Endothelial cell of umbilical vein (primary cell): ENCODE results near the gene FAT2. TPM values are rescaled to one million over a fixed set of nuclear protein-coding genes. Genes with fewer than 3 reads are reported as not detected.
"Not testable (repeated sequence)": the region's sequence is repeated elsewhere in the genome, so short reads cannot be mapped to it uniquely, and the experiment has no call there.

Source experiments
- BruUV-seq: library from RNA; stranded (reverse); fragments of 400-500 nt; replicated peaks from 2 replicates; lab custom pipeline; 2021; lab: Mats Ljungman, UMichigan
- CTCF ChIA-PET: fragments of 300-600, 350-600 bp; sonication (Branson Sonifier 250); formaldehyde crosslinking; loops from one replicate; lab custom pipeline; 2021; ENCODE audit warnings: antibody characterized with exemption, inconsistent platforms; lab: Charles Lee
- POLR2A ChIA-PET: fragments of 300-600, 350-600 bp; sonication (Branson Sonifier 250); formaldehyde crosslinking; loops from one replicate; lab custom pipeline; 2021; ENCODE audit warnings: antibody characterized with exemption, inconsistent platforms; lab: Charles Lee
- DNase-seq: peaks from one replicate; pipeline ENCODE4 v3.0.0-alpha.2; 2011; ENCODE audit warnings: low read depth, low spot score
- FAIRE-seq: peaks from 2 replicates; lab custom pipeline; 2011; peaks lifted over from hg19 to GRCh38; lab: Jason Lieb, UNC
- H2AFZ ChIP-seq: 2 replicates; pipeline ENCODE4 v1.6.0; 2012; ENCODE audit warnings: low read depth, low read length, control low read depth, inconsistent platforms
- H3K27ac ChIP-seq: 2 replicates; pipeline ENCODE4 v1.5.1; 2011; ENCODE audit warnings: low read depth, mild to moderate bottlenecking, control low read depth, low read length, moderate library complexity; ENCODE audit not compliant: insufficient read depth
- H3K27me3 ChIP-seq, 2 experiments: 2 replicates each; pipeline versions ENCODE4 v1.6.0 to v1.6.1; 2011; ENCODE audit warnings: low read length in 2 of 2, mixed read lengths in 1 of 2; ENCODE audit not compliant: control insufficient read depth in 2 of 2, insufficient read depth in 2 of 2
- H3K36me3 ChIP-seq, 2 experiments: 2 replicates in 1 of 2; 3 replicates in 1 of 2; pipeline ENCODE4 v1.5.1; 2011; ENCODE audit warnings: low read length in 2 of 2, mild to moderate bottlenecking in 1 of 2, moderate library complexity in 1 of 2; ENCODE audit not compliant: control insufficient read depth in 2 of 2, insufficient read depth in 2 of 2; ENCODE audit errors: extremely low read depth in 1 of 2
- H3K4me1 ChIP-seq: 3 replicates; pipeline ENCODE4 v1.5.1; 2011; ENCODE audit warnings: mild to moderate bottlenecking, low read length; ENCODE audit not compliant: control insufficient read depth, insufficient read depth; ENCODE audit errors: extremely low read depth
- H3K4me2 ChIP-seq: 2 replicates; pipeline ENCODE4 v1.6.1; 2011; ENCODE audit warnings: low read length, control low read depth, mixed read lengths; ENCODE audit not compliant: insufficient read depth
- H3K4me3 ChIP-seq, 3 experiments: fragments of 200-600 bp in 1 of 3; sonication (generic), shearing (Covaris generic) in 1 of 3; replicated peaks in 1 of 3; 2 replicates each; pipeline ENCODE4 v1.5.1; 2011 to 2016; ENCODE audit warnings: control low read depth in 3 of 3, low read length in 3 of 3, mild to moderate bottlenecking in 2 of 3, inconsistent platforms in 1 of 3, low read depth in 1 of 3, moderate library complexity in 1 of 3; ENCODE audit not compliant: insufficient read depth in 1 of 3
- H3K79me2 ChIP-seq: 2 replicates; pipeline ENCODE4 v1.6.0; 2012; ENCODE audit warnings: low read length, inconsistent platforms; ENCODE audit not compliant: control insufficient read depth, insufficient read depth
- H3K9ac ChIP-seq: replicated peaks from 2 replicates; pipeline ENCODE3; 2011; ENCODE audit warnings: low read length, control low read depth; ENCODE audit not compliant: insufficient read depth; ENCODE audit errors: extremely low read depth
- H3K9me1 ChIP-seq: replicated peaks from 3 replicates; pipeline ENCODE4 v1.6.0; 2011; ENCODE audit warnings: mild to moderate bottlenecking, low read length; ENCODE audit not compliant: control insufficient read depth, insufficient read depth; ENCODE audit errors: extremely low read depth
- H3K9me3 ChIP-seq: replicated peaks from 2 replicates; pipeline ENCODE4 v1.5.1; 2012; ENCODE audit warnings: low read length, inconsistent platforms; ENCODE audit not compliant: control insufficient read depth, insufficient read depth
- H4K20me1 ChIP-seq: replicated peaks from 2 replicates; pipeline ENCODE3; 2011; ENCODE audit warnings: mild to moderate bottlenecking, low read length; ENCODE audit not compliant: control insufficient read depth, insufficient read depth; ENCODE audit errors: extremely low read depth
- CTCF ChIP-seq, 2 donors: IDR thresholded peaks; 1 replicate in 1 of 2; 2 replicates in 1 of 2; pipeline ENCODE4 v1.5.1; 2011; ENCODE audit warnings: low read length in 2 of 2, mild to moderate bottlenecking in 2 of 2, moderate library complexity in 2 of 2, control low read depth in 1 of 2, inconsistent platforms in 1 of 2, low read depth in 1 of 2; ENCODE audit not compliant: insufficient read depth in 1 of 2; ENCODE audit errors: extremely low read depth in 1 of 2
- EZH2 ChIP-seq: IDR thresholded peaks from 2 replicates; pipeline ENCODE4 v1.6.1; 2012; ENCODE audit warnings: borderline replicate concordance, low read depth, mild to moderate bottlenecking, moderate library complexity, low read length, inconsistent platforms; ENCODE audit not compliant: severe bottlenecking
- FOS ChIP-seq: IDR thresholded peaks from 2 replicates; pipeline ENCODE4 v1.6.1; 2011; ENCODE audit warnings: mild to moderate bottlenecking, low read length, moderate library complexity, borderline replicate concordance; ENCODE audit not compliant: insufficient read depth
- GATA2 ChIP-seq: IDR thresholded peaks from 2 replicates; pipeline ENCODE4 v1.7.0; 2011; ENCODE audit warnings: low read depth, mild to moderate bottlenecking, moderate library complexity, mixed read lengths, low read length; ENCODE audit not compliant: insufficient read length, insufficient read depth
- JUN ChIP-seq: IDR thresholded peaks from 2 replicates; pipeline ENCODE4 v1.6.1; 2011; ENCODE audit warnings: borderline replicate concordance, low read depth; ENCODE audit not compliant: insufficient read length, insufficient read depth
- MAX ChIP-seq: IDR thresholded peaks from 2 replicates; pipeline ENCODE4 v1.6.1; 2011; ENCODE audit not compliant: insufficient read depth, insufficient read length
- MYC ChIP-seq: IDR thresholded peaks from one replicate; pipeline ENCODE4 v1.6.1; 2011; ENCODE audit warnings: mild to moderate bottlenecking, low read depth, low read length
- POLR2AphosphoS5 ChIP-seq: IDR thresholded peaks from 2 replicates; pipeline ENCODE4 v1.6.1; 2012; ENCODE audit warnings: low read depth, mild to moderate bottlenecking, control low read depth, low read length, moderate library complexity; ENCODE audit not compliant: insufficient read depth
- dilution Hi-C: fragments of 300-500 bp; cut with MboI; formaldehyde crosslinking; loops from one replicate; pipeline ENCODE4 v1.15.0; 2019; ENCODE audit warnings: low sequenced_read_pairs; ENCODE audit not compliant: extremely low pct_ligation_motif_present
- intact Hi-C: fragments of 100-400 bp; cut with micrococcal nuclease; formaldehyde crosslinking; loops from one replicate; pipeline ENCODE4 v1.10.0; 2022
- polyA plus RNA-seq, 4 experiments: library from polyadenylated mRNA; depleted of rRNA in 3 of 4; stranded (reverse) in 3 of 4; unstranded in 1 of 4; fragments of >200 nt; gene quantifications; 2 replicates each; pipeline versions ENCODE4 v1.2.1 to v1.2.3, GENCODE V29; 2011 to 2012; ENCODE audit warnings: missing spikeins in 1 of 4
- total RNA-seq: library from RNA; stranded (reverse); gene quantifications from 2 replicates; pipeline ENCODE4 v1.2.3, GENCODE V29; 2021

FAT2 gene
- total and polyA plus RNA-seq, 2 donors (not counting 3 experiments of a cell fraction or from before 2014, with no cell fraction given): not detected

- dilution Hi-C loops (no loop called here), intact Hi-C loops (no loop called here)
- no TSS peak for BruUV-seq
- no peaks in the 10 kb centered on the region for H3K79me2 ChIP-seq
- no peaks in the 10 kb centered on the region for H3K9me3 ChIP-seq
- no peak overlapping the region for H3K4me3 ChIP-seq
- POLR2A ChIA-PET: no interaction called here
- no peak for TF ChIP-seq POLR2AphosphoS5
- no peak for TF ChIP-seq JUN
- no peak for TF ChIP-seq GATA2
- no peak for TF ChIP-seq MAX
- TF ChIP-seq MYC: no peak
- TF ChIP-seq EZH2: no peak
- no peak for TF ChIP-seq FOS
- TF ChIP-seq CTCF (IDR thresholded peaks at IDR 0.05; ENCODE audit: extremely low read depth in 1 of 2, insufficient read depth in 1 of 2, low read depth in 1 of 2, low read length in 2 of 2): no peak
- CTCF ChIA-PET: interaction anchor here (0.6 kb wide), 1 partner anchor 126 kb away, joined by 3 read pairs; no protein-coding TSS in a partner anchor
- H3K27ac ChIP-seq: no peak overlapping the region
- no peak for DNase-seq
- no peaks in the 10 kb centered on the region for H3K36me3 ChIP-seq
- H4K20me1 ChIP-seq: no peaks in the 10 kb centered on the region
- H3K4me1 ChIP-seq: no peaks in the 10 kb centered on the region
- no peaks in the 10 kb centered on the region for H3K9me1 ChIP-seq
- H2AFZ ChIP-seq: no peak overlapping the region
- FAIRE-seq: no peak
- H3K9ac ChIP-seq: no peak overlapping the region
- H3K27me3 ChIP-seq: peaks cover 2 to 3% of the 10 kb centered on the region in 2 experiments
- no peak overlapping the region for H3K4me2 ChIP-seq
Observed at GRCh38 chr5:151580239-151580638, 10.9 kb downstream of the FAT2 start.

- H2AFZ ChIP-seq, H4K20me1 ChIP-seq, dilution Hi-C loops, H3K4me1 ChIP-seq, H3K9me1 ChIP-seq, DNase-seq, H3K4me3 ChIP-seq, H3K79me2 ChIP-seq, H3K36me3 ChIP-seq, H3K4me2 ChIP-seq, intact Hi-C loops, POLR2A ChIA-PET, H3K27ac ChIP-seq, H3K27me3 ChIP-seq, H3K9ac ChIP-seq, FAIRE-seq, BruUV-seq, H3K9me3 ChIP-seq: not testable (repeated sequence)
- CTCF ChIA-PET: interaction anchor here (1.1 kb wide), 1 partner anchor 13 kb away, joined by 3 read pairs; no protein-coding TSS in a partner anchor
Observed at GRCh38 chr5:151579146-151579545, 12.0 kb downstream of the FAT2 start.
